Measurements from ENCODE around the gene HTR4.

Gene HTR4

GRCh38 chr5:148620091-148620490, 34.2 kb downstream of the HTR4 start:
- H3K27me3 ChIP-seq (ENCODE audit: insufficient read depth, low read length), result no peaks in the 10 kb centered on the region
- H3K4me3 ChIP-seq (ENCODE audit: low read length), result no peak overlapping the region
- H3K4me1 ChIP-seq (ENCODE audit: insufficient read depth, low read length), result no peaks in the 10 kb centered on the region
- no peaks in the 10 kb centered on the region for H3K36me3 ChIP-seq (ENCODE audit: insufficient read depth, low read length)
- H3K9me3 ChIP-seq (ENCODE audit: low read length), result no peaks in the 10 kb centered on the region
- no peak overlapping the region for H2AFZ ChIP-seq (ENCODE audit: low read depth, low read length)

GRCh38 chr5:148619484-148619883, 34.8 kb downstream of the HTR4 start:
- Histone ChIP-seq H3K9me3 (ENCODE audit: low read length) (no peaks in the 10 kb centered on the region), H3K36me3 (ENCODE audit: insufficient read depth, low read length) (no peaks in the 10 kb centered on the region), H3K27me3 (ENCODE audit: insufficient read depth, low read length) (no peaks in the 10 kb centered on the region), H3K4me1 (ENCODE audit: insufficient read depth, low read length) (no peaks in the 10 kb centered on the region), H3K4me3 (ENCODE audit: low read length) (no peak overlapping the region), H2AFZ (ENCODE audit: low read depth, low read length) (no peak overlapping the region)

GRCh38 chr5:148615644-148616275, 38.6 kb downstream of the HTR4 start:
- no peaks in the 10 kb centered on the region for H3K36me3 ChIP-seq (ENCODE audit: insufficient read depth, low read length)
- no peak overlapping the region for H2AFZ ChIP-seq (ENCODE audit: low read depth, low read length)
- no peak overlapping the region for H3K4me3 ChIP-seq (ENCODE audit: low read length)
- H3K4me1 ChIP-seq (ENCODE audit: insufficient read depth, low read length), result no peaks in the 10 kb centered on the region
- no peaks in the 10 kb centered on the region for H3K9me3 ChIP-seq (ENCODE audit: low read length)
- H3K27me3 ChIP-seq (ENCODE audit: insufficient read depth, low read length), result no peaks in the 10 kb centered on the region

- no peak overlapping the region for H3K4me3 ChIP-seq (ENCODE audit: low read length)
- H3K27me3 ChIP-seq (ENCODE audit: insufficient read depth, low read length), result no peaks in the 10 kb centered on the region
- H2AFZ ChIP-seq (ENCODE audit: low read depth, low read length), result no peak overlapping the region
- H3K9me3 ChIP-seq (ENCODE audit: low read length), result no peaks in the 10 kb centered on the region
- H3K4me1 ChIP-seq (ENCODE audit: insufficient read depth, low read length), result no peaks in the 10 kb centered on the region
- no peaks in the 10 kb centered on the region for H3K36me3 ChIP-seq (ENCODE audit: insufficient read depth, low read length)
Measured at GRCh38 chr5:148607406-148607805, 46.9 kb downstream of the HTR4 start.

GRCh38 chr5:148606296-148606695, 48.0 kb downstream of the HTR4 start:
- H3K27me3 ChIP-seq (ENCODE audit: insufficient read depth, low read length), result no peaks in the 10 kb centered on the region
- H3K4me3 ChIP-seq (ENCODE audit: low read length), result no peak overlapping the region
- no peak overlapping the region for H2AFZ ChIP-seq (ENCODE audit: low read depth, low read length)
- H3K9me3 ChIP-seq (ENCODE audit: low read length), result no peaks in the 10 kb centered on the region
- H3K4me1 ChIP-seq (ENCODE audit: insufficient read depth, low read length), result no peaks in the 10 kb centered on the region
- H3K36me3 ChIP-seq (ENCODE audit: insufficient read depth, low read length), result no peaks in the 10 kb centered on the region

GRCh38 chr5:148599187-148599586, 55.1 kb downstream of the HTR4 start:
- H3K4me3 ChIP-seq (ENCODE audit: low read length), result no peak overlapping the region
- H2AFZ ChIP-seq (ENCODE audit: low read depth, low read length), result no peak overlapping the region
- no peaks in the 10 kb centered on the region for H3K27me3 ChIP-seq (ENCODE audit: insufficient read depth, low read length)
- H3K36me3 ChIP-seq (ENCODE audit: insufficient read depth, low read length), result no peaks in the 10 kb centered on the region
- H3K9me3 ChIP-seq (ENCODE audit: low read length), result no peaks in the 10 kb centered on the region
- no peaks in the 10 kb centered on the region for H3K4me1 ChIP-seq (ENCODE audit: insufficient read depth, low read length)

GRCh38 chr5:148595697-148596096, 58.6 kb downstream of the HTR4 start:
- H2AFZ ChIP-seq (ENCODE audit: low read depth, low read length), result no peak overlapping the region
- H3K4me1 ChIP-seq (ENCODE audit: insufficient read depth, low read length), result no peaks in the 10 kb centered on the region
- H3K36me3 ChIP-seq (ENCODE audit: insufficient read depth, low read length), result no peaks in the 10 kb centered on the region
- H3K4me3 ChIP-seq (ENCODE audit: low read length), result no peak overlapping the region
- H3K9me3 ChIP-seq (ENCODE audit: low read length), result no peaks in the 10 kb centered on the region
- no peaks in the 10 kb centered on the region for H3K27me3 ChIP-seq (ENCODE audit: insufficient read depth, low read length)

- no peaks in the 10 kb centered on the region for H3K36me3 ChIP-seq (ENCODE audit: insufficient read depth, low read length)
- no peaks in the 10 kb centered on the region for H3K4me1 ChIP-seq (ENCODE audit: insufficient read depth, low read length)
- H3K4me3 ChIP-seq (ENCODE audit: low read length), result no peak overlapping the region
- no peak overlapping the region for H2AFZ ChIP-seq (ENCODE audit: low read depth, low read length)
- no peaks in the 10 kb centered on the region for H3K27me3 ChIP-seq (ENCODE audit: insufficient read depth, low read length)
- H3K9me3 ChIP-seq (ENCODE audit: low read length), result no peaks in the 10 kb centered on the region
Measured at GRCh38 chr5:148586796-148587195, 67.5 kb downstream of the HTR4 start.

- no peaks in the 10 kb centered on the region for H3K27me3 ChIP-seq (ENCODE audit: insufficient read depth, low read length)
- no peak overlapping the region for H3K4me3 ChIP-seq (ENCODE audit: low read length)
- H3K36me3 ChIP-seq (ENCODE audit: insufficient read depth, low read length), result no peaks in the 10 kb centered on the region
- no peaks in the 10 kb centered on the region for H3K9me3 ChIP-seq (ENCODE audit: low read length)
- no peak overlapping the region for H2AFZ ChIP-seq (ENCODE audit: low read depth, low read length)
- no peaks in the 10 kb centered on the region for H3K4me1 ChIP-seq (ENCODE audit: insufficient read depth, low read length)
Measured at GRCh38 chr5:148585988-148586387, 68.3 kb downstream of the HTR4 start.

- no peaks in the 10 kb centered on the region for H3K27me3 ChIP-seq (ENCODE audit: insufficient read depth, low read length)
- H3K9me3 ChIP-seq (ENCODE audit: low read length), result no peaks in the 10 kb centered on the region
- no peak overlapping the region for H3K4me3 ChIP-seq (ENCODE audit: low read length)
- no peaks in the 10 kb centered on the region for H3K36me3 ChIP-seq (ENCODE audit: insufficient read depth, low read length)
- no peak overlapping the region for H2AFZ ChIP-seq (ENCODE audit: low read depth, low read length)
- H3K4me1 ChIP-seq (ENCODE audit: insufficient read depth, low read length), result no peaks in the 10 kb centered on the region
Measured at GRCh38 chr5:148584103-148584502, 70.2 kb downstream of the HTR4 start.

- Histone ChIP-seq H3K9me3 (ENCODE audit: low read length) (no peaks in the 10 kb centered on the region), H3K27me3 (ENCODE audit: insufficient read depth, low read length) (no peaks in the 10 kb centered on the region), H3K4me3 (ENCODE audit: low read length) (no peak overlapping the region), H3K4me1 (ENCODE audit: insufficient read depth, low read length) (no peaks in the 10 kb centered on the region), H3K36me3 (ENCODE audit: insufficient read depth, low read length) (no peaks in the 10 kb centered on the region), H2AFZ (ENCODE audit: low read depth, low read length) (no peak overlapping the region)
Measured at GRCh38 chr5:148583421-148583965, 70.8 kb downstream of the HTR4 start.

GRCh38 chr5:148574167-148574566, 80.2 kb downstream of the HTR4 start:
- Histone ChIP-seq H3K9me3 (ENCODE audit: low read length) (no peaks in the 10 kb centered on the region), H3K36me3 (ENCODE audit: insufficient read depth, low read length) (no peaks in the 10 kb centered on the region), H3K4me3 (ENCODE audit: low read length) (no peak overlapping the region)

GRCh38 chr5:148573374-148573773, 81.0 kb downstream of the HTR4 start:
- no peaks in the 10 kb centered on the region for H3K27me3 ChIP-seq (ENCODE audit: insufficient read depth, low read length)

More at GRCh38 chr5:148574167-148574566, 80.2 kb downstream of the HTR4 start:
- Histone ChIP-seq H3K27me3 (ENCODE audit: insufficient read depth, low read length) (no peaks in the 10 kb centered on the region), H3K4me1 (ENCODE audit: insufficient read depth, low read length) (no peaks in the 10 kb centered on the region), H2AFZ (ENCODE audit: low read depth, low read length) (no peak overlapping the region)

GRCh38 chr5:148569948-148570347, 84.4 kb downstream of the HTR4 start:
- H3K27me3 ChIP-seq (ENCODE audit: insufficient read depth, low read length), result no peaks in the 10 kb centered on the region

More at GRCh38 chr5:148573374-148573773, 81.0 kb downstream of the HTR4 start:
- Histone ChIP-seq H3K9me3 (ENCODE audit: low read length) (no peaks in the 10 kb centered on the region), H3K4me1 (ENCODE audit: insufficient read depth, low read length) (no peaks in the 10 kb centered on the region), H3K4me3 (ENCODE audit: low read length) (no peak overlapping the region), H2AFZ (ENCODE audit: low read depth, low read length) (no peak overlapping the region), H3K36me3 (ENCODE audit: insufficient read depth, low read length) (no peaks in the 10 kb centered on the region)

More at GRCh38 chr5:148569948-148570347, 84.4 kb downstream of the HTR4 start:
- no peaks in the 10 kb centered on the region for H3K36me3 ChIP-seq (ENCODE audit: insufficient read depth, low read length)
- no peak overlapping the region for H2AFZ ChIP-seq (ENCODE audit: low read depth, low read length)
- no peaks in the 10 kb centered on the region for H3K9me3 ChIP-seq (ENCODE audit: low read length)
- H3K4me1 ChIP-seq (ENCODE audit: insufficient read depth, low read length), result no peaks in the 10 kb centered on the region
- H3K4me3 ChIP-seq (ENCODE audit: low read length), result no peak overlapping the region
